NCI-H2107 (cell line): ENCODE data around the gene GFRA1.

ENCODE experiments used
- DNase-seq: peaks from one replicate; lab custom pipeline; 2025; lab: John Stamatoyannopoulos, UW

Gene GFRA1

DNA sequence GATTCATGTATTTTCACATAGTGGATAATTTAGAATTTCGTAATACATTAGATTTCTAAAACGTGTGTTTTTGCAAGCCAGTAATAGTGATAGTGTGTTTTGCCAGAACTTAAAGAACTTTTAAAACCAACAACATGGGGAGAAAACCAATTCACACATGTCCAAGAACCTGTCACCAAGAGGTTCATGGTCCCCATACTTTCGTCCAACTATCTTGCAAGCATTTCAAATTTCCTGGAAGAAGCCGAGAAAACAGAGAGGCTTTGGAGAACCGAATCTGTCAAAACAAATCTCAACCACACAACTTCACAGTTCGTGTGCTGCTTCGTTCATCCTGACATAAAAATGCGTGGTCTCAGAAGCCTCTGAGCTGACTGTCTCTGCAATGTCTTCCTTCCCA is 31.9 kb downstream of the GFRA1 start:
- no peak for DNase-seq

DNA sequence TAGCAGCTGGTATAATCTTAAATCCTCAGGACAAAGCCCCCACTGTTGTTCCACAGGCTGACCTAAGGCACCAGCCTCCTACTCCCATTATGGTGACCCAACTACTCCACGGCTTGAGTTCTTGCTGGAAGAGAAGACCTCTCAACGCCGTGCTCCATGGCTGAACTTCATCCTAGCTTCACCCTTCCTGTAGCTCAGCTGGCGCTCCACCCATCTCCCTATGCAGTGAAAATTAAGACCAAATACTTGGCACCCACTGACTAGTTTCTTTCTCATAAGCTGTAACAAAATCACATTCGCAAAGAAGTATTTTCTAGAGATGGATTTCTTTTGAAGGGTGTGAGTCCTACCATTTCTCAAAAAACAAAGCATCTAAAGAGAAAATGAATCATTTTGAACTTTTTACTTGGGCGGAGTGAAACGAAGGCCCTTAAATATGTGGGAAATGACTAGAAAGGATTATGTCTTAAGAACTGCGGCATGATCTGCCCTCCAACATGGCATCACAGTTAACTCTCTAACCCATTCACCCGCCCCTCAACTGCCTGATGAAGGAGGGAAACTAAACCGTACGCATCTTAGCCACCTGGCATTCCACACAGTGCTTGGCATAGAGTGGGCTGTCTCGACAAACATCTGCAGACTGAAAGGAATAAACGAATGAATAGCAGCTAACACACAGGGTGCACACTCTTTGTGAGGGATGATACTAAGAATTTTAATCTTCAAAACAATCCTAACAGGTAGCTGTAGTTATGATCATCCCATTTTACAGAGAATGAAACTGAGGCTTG is 32.7 kb downstream of the GFRA1 start:
- no peak for DNase-seq

DNA sequence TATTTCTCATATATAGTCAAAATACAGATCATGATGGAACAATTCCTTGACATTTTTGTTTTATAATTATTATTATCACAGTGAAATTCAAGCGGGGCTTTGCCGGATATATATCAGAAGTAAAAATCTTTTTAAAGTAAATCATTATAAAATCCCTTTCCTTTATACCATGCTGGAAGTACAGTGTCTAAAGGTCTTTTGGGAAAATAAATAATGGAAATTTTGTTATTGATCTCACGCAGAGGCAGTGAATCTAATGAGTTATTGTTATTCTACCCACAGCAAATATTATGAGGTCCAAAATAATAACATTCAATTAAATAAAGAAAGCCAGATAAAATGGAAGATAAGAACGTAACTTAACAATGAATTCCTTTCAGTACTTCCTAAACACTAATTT is 33.8 kb downstream of the GFRA1 start:
- DNase-seq, result no peak

GRCh38 chr10:116237970-116238369 is 35.0 kb downstream of the GFRA1 start:
- DNase-seq, result no peak

- DNase-seq, result no peak
Measured at GRCh38 chr10:116237260-116237659, 35.7 kb downstream of the GFRA1 start.

DNA sequence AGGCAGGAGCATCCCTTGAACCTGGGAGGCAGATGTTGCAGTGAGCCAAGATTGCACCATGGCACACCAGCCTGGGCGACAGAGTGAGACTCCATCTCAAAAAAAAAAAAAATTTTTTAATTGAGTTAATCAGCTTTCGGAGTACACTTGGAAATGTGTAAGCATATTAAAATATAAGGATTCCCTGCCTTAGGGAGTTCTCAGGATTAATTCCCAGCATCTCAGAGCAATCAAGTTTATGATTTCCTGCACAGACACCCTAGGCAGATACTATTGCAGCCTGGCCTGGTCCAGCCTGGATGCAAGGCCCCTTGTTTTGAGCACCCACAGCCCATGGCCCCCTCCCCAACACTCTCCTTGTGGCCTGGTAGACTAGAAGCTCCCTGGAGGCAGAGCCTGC is 39.8 kb downstream of the GFRA1 start:
- DNase-seq, result no peak

DNA sequence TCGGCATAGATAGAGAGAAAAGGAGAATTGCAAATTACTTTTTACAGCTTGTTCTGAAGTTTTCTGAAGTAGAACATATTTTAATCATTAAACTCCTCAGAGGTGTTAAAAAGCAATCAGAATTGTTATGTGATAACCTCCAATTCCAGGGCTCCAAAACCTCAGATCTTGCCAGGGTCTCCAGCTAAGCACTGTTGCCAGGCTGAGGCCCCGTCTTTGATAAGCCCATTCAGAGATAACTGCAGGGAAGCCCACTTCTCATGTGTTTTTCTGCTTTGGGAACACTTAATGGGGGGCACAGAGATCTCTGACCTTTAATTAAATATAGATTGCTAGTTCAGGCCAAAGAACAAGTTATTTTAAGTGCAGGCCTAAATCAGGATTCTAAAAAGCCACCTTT is 40.4 kb downstream of the GFRA1 start:
- DNase-seq, result no peak

DNA sequence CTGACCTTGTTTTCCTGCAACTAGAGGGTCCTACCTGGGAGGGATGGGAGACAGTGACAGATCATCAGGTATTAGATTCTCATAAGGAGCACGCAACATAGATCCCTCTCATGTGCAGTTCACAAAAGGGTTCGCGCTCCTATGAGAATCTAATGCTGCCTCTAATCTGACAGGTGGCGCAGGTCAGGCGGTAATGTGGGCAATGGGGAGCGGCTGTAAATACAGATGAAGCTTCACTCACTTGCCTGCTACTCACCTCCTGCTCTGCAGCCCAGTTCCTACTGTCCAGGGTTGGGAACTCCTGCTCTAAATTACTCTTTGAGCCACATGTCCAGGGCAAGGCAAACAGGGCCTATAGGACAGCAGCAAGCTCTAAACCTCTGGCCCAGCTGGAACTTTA is 46.2 kb downstream of the GFRA1 start:
- no peak for DNase-seq

DNA sequence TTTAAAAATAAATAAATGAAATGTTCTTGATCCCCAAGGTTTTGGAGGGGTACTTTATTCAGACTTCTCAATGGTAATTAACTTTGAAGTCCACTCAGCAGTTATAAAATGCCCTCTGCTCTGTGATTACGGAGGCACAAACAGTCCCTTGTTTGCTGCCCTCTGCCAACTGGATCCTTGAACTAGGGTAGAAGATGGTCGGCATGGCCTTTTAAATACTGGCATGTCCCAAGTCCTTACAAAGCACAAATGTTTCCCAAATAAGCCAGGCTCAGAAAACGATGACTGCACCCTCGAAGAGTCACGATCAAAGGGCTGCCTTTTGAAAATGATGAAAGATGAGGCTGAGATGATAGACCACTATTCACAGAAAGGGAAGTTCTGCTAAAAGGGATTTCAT is 47.0 kb downstream of the GFRA1 start:
- no peak for DNase-seq

DNA sequence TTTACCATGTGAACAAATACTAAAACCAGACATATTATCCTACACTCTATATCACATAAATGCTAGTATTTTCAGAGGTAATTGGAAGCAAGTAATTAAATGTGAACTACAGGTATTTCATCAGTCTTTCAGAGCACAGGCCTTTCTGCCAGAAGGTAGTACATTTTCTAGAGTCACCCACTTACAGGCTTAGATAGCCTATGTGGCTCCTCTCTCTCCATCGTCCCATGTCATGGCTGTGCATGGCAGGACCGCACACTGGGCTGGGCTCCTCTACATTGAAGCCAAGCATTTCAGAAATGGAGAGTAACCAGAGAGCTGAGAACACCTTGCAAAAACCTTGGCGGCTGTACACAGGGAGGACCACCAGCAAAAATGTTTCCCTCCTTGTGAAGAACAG is 49.7 kb downstream of the GFRA1 start:
- no peak for DNase-seq

- no peak for DNase-seq
Measured at GRCh38 chr10:116221053-116221452, 52.0 kb downstream of the GFRA1 start.

- no peak for DNase-seq
Measured at GRCh38 chr10:116216676-116217075, 56.3 kb downstream of the GFRA1 start.

GRCh38 chr10:116215651-116216050 is 57.4 kb downstream of the GFRA1 start:
- no peak for DNase-seq

DNA sequence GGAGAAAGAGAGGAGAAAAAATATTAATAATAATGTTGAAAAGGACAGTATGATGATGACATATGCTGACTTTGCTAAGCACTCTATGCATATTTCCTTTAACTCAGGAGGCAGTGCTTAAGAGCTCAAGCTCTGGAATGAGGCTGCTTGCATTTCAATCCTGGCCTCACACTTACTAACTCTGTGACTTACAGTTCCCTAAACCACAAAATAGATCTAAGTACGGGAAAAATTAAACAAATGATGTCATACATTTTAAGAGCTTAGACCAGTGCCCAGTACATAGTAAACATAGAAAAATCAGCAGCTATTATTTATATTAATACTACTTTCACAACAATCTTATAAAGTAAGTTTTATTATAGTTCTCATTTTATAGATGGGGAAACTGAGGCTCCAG is 61.3 kb downstream of the GFRA1 start:
- no peak for DNase-seq

GRCh38 chr10:116210588-116211346 is 62.2 kb downstream of the GFRA1 start:
- DNase-seq, result no peak

- no peak for DNase-seq
Measured at GRCh38 chr10:116209781-116210180, 63.2 kb downstream of the GFRA1 start.

DNA sequence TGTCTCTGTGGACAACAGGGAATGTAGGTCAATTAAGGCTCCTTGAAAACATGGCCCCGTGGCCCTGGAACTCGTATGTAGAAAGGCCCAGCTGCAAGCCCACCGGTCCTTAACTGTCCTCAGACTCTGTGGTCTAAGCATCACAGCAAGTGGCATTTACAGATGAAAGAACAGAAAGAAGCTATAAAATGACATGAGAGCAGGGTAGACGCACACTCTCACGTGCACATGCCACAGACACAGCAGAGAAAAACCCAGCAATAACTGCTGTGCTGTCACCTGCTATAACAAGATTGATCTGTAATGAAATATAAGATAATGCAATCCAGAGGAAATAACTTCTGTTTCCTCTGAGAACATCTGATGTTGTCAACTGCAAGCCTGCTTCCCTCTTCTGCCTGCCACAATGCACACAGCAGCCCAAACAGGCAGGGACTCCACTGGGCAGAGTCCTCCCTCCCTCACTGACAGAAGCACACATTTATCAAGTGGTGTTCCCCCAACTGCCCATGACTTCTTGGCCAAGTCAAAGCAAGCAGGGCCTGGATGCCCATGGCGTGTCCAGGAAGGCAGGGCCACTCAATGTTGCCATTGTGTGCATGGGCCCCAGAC is 63.9 kb downstream of the GFRA1 start:
- DNase-seq, result no peak

DNA sequence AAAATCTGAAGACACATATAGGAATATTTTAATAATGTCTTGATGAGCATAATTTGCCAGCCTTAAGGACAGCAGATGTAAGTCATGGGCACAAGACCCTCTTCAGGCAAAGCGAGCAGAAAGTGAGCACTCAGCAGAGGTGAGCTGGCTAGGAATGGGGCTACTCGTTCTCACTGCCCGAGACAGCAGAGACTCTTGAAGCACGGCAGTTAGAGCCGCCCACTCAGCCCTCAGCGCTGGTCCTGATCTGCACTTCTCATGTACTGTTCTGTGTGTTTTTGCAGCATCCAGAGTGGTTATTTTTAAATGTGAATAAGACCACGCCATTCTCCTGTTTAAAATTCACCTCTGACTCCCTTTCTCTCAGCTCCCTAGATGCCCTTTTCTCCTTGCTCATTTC is 65.3 kb downstream of the GFRA1 start:
- DNase-seq, result no peak

DNA sequence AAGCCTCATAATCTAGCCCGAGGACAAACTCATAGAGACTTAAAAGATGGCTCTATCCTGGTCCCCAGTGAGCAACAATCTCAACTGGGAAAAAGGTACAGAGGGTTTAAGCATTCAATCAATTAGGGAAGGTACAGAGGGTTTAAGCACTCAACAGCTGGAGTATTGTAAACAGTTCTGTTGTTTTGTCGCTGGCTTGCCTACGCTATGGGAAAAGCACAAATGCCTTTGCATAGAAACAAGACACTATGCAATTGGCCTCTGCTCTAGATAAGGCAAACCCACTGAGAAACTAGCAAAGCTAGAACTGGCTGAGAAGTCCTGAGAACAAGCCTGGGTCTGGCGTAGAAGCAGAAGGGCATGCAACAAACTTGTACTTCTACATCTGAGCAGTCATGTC is 69.3 kb downstream of the GFRA1 start:
- no peak for DNase-seq

GRCh38 chr10:116201670-116202430 is 71.2 kb downstream of the GFRA1 start:
- no peak for DNase-seq

- DNase-seq, result no peak
Measured at GRCh38 chr10:116201011-116201410, 72.0 kb downstream of the GFRA1 start.

DNA sequence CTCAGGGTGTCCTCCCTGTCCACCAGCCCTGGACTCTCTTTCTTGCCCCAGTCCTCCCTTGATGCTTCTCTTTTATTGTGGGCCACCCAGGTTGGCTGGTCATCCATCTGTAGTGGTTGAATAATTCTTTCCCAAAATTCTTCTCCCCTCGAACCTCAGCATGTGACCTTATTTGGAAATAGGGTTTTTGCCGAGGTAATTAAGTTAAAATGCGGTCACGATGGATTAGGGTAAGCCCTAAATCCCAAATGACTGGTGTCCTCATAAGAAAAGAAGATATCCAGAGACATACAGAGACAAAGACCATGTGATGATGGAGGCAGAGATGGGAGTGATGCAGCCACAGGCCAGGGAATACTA is 74.3 kb downstream of the GFRA1 start:
- no peak for DNase-seq
